SU-DHL-6 (cell line): ENCODE measurements around the gene PARP3.
"Not testable (repeated sequence)": the region's sequence is repeated elsewhere in the genome, so short reads cannot be mapped to it uniquely, and the experiment has no call there.

Source experiments
- H2AFZ ChIP-seq: fragments of 200-600 bp; sonication (generic); 2 replicates; pipeline ENCODE4 v1.6.1; 2014; ENCODE audit warnings: low read depth, mild to moderate bottlenecking, moderate library complexity, mixed read lengths, antibody characterized with exemption, low read length; ENCODE audit not compliant: severe bottlenecking
- H3F3A ChIP-seq: fragments of 200-600 bp; shearing (Covaris generic); 2 replicates; pipeline ENCODE4 v1.6.0; 2016; ENCODE audit warnings: antibody characterized with exemption, mild to moderate bottlenecking; ENCODE audit not compliant: insufficient read depth
- H3K27ac ChIP-seq: fragments of 200-600 bp; sonication (generic); 2 replicates; pipeline ENCODE4 v1.5.1; 2016; ENCODE audit warnings: low read depth, mild to moderate bottlenecking, low read length, moderate library complexity, mixed read lengths
- H3K27me3 ChIP-seq: fragments of 200-600 bp; sonication (generic), shearing (Covaris generic); 2 replicates; pipeline ENCODE4 v1.6.0; 2014; ENCODE audit warnings: mild to moderate bottlenecking, low read length
- H3K36me3 ChIP-seq: fragments of 200-600 bp; sonication (generic); 2 replicates; pipeline ENCODE4 v1.6.1; 2014; ENCODE audit warnings: mild to moderate bottlenecking, low read length, mixed read lengths
- H3K4me2 ChIP-seq: fragments of 300-600, 200-600 bp; shearing (Covaris generic), sonication (generic); 2 replicates; pipeline ENCODE4 v1.6.0; 2014; ENCODE audit warnings: low read length, low read depth, mild to moderate bottlenecking; ENCODE audit not compliant: poor library complexity, severe bottlenecking
- H3K4me3 ChIP-seq: fragments of 200-600 bp; sonication (generic); 2 replicates; pipeline ENCODE4 v1.5.1; 2014; ENCODE audit warnings: antibody characterized with exemption, low read length, mild to moderate bottlenecking, mixed read lengths; ENCODE audit not compliant: insufficient read depth, poor library complexity, severe bottlenecking
- H3K79me2 ChIP-seq: fragments of 200-600 bp; sonication (generic); 2 replicates; pipeline ENCODE4 v1.6.1; 2014; ENCODE audit warnings: mild to moderate bottlenecking, low read length, moderate library complexity; ENCODE audit not compliant: insufficient read depth
- H3K9ac ChIP-seq: fragments of 200-600 bp; sonication (generic); 2 replicates; pipeline ENCODE4 v1.7.0; 2014; ENCODE audit warnings: mild to moderate bottlenecking, low read length
- H3K9me2 ChIP-seq: fragments of 200-600 bp; sonication (generic); replicated peaks from 2 replicates; pipeline ENCODE4 v1.6.1; 2014; ENCODE audit warnings: low read length; ENCODE audit not compliant: insufficient read depth
- H3K9me3 ChIP-seq: fragments of 200-600 bp; sonication (generic); 2 replicates; pipeline ENCODE4 v1.6.1; 2014; ENCODE audit warnings: low read length, mixed read lengths; ENCODE audit not compliant: insufficient read depth
- H4K20me1 ChIP-seq: fragments of 200-600 bp; sonication (generic); 2 replicates; pipeline ENCODE4 v1.6.1; 2014; ENCODE audit warnings: low read depth, mild to moderate bottlenecking, antibody characterized with exemption, low read length, moderate library complexity, mixed read lengths
- CTCF ChIP-seq: fragments of 200-600 bp; sonication (generic); IDR thresholded peaks from one replicate; pipeline ENCODE4 v1.5.1; 2017; ENCODE audit warnings: antibody characterized with exemption, mild to moderate bottlenecking, low read length, moderate library complexity; ENCODE audit not compliant: insufficient read depth, poor library complexity, severe bottlenecking
- EZH2phosphoT487 ChIP-seq: fragments of 200-600 bp; sonication (generic), shearing (Covaris generic); conservative IDR thresholded peaks from 2 replicates; pipeline ENCODE4 v1.6.1; 2018; ENCODE audit warnings: mild to moderate bottlenecking, antibody characterized with exemption, low read length, moderate library complexity, mixed read lengths

PARP3 gene

GRCh38 chr3:51896607-51897305 is 45.4 kb upstream of the PARP3 start:
- Histone ChIP-seq H3K36me3 (no peaks in the 10 kb centered on the region), H4K20me1 (no peaks in the 10 kb centered on the region), H3K27me3 (no peaks in the 10 kb centered on the region), H3K4me3 (no peak overlapping the region), H2AFZ (no peak overlapping the region), H3K79me2 (no peaks in the 10 kb centered on the region), H3K9ac (no peak overlapping the region), H3F3A (no peaks in the 10 kb centered on the region), H3K9me3 (no peaks in the 10 kb centered on the region), H3K4me2 (no peak overlapping the region), H3K27ac (no peak overlapping the region), H3K9me2 (no peaks in the 10 kb centered on the region)
- TF ChIP-seq CTCF (no peak), EZH2phosphoT487 (no peak)

- Histone ChIP-seq H3K9me3 (no peaks in the 10 kb centered on the region), H3K79me2 (no peaks in the 10 kb centered on the region), H3K9me2 (no peaks in the 10 kb centered on the region), H3K4me2 (no peak overlapping the region), H2AFZ (no peak overlapping the region), H3K9ac (no peak overlapping the region), H3K27me3 (no peaks in the 10 kb centered on the region), H4K20me1 (no peaks in the 10 kb centered on the region), H3K27ac (no peak overlapping the region), H3K4me3 (no peak overlapping the region), H3K36me3 (no peaks in the 10 kb centered on the region), H3F3A (no peaks in the 10 kb centered on the region)
- no peak for TF ChIP-seq EZH2phosphoT487
- no peak for TF ChIP-seq CTCF
Observed at GRCh38 chr3:51897391-51897790, 44.8 kb upstream of the PARP3 start.

GRCh38 chr3:51900043-51900442 is 42.1 kb upstream of the PARP3 start:
- not testable (repeated sequence) for H3K4me2 ChIP-seq, H3K36me3 ChIP-seq, H3K4me3 ChIP-seq, H3K27ac ChIP-seq, H3K9me3 ChIP-seq, H4K20me1 ChIP-seq, H2AFZ ChIP-seq, H3K79me2 ChIP-seq, H3K27me3 ChIP-seq, H3K9ac ChIP-seq, H3F3A ChIP-seq, H3K9me2 ChIP-seq

GRCh38 chr3:51902361-51902760 is 39.8 kb upstream of the PARP3 start:
- not testable (repeated sequence) for H3K4me3 ChIP-seq, H3F3A ChIP-seq, H4K20me1 ChIP-seq, H3K27me3 ChIP-seq, H3K36me3 ChIP-seq, H2AFZ ChIP-seq, H3K79me2 ChIP-seq, H3K27ac ChIP-seq, H3K9ac ChIP-seq, H3K9me3 ChIP-seq, H3K4me2 ChIP-seq, H3K9me2 ChIP-seq
